GM12878 (cell line): ENCODE measurements around the gene DDX4. TPM values are rescaled to one million over a fixed set of nuclear protein-coding genes. Genes with fewer than 3 reads are reported as not detected.

Source experiments
- ATAC-seq: fragments of 200-7000 bp; cut with Tn5 transposase; 3 replicates; pipeline ENCODE4 v1.9.1; 2020; ENCODE audit warnings: mild to moderate bottlenecking, moderate library complexity
- BruUV-seq: library from RNA; stranded (reverse); fragments of 400-500 nt; replicated peaks from 2 replicates; lab custom pipeline; 2021; lab: Mats Ljungman, UMichigan
- CTCF ChIA-PET: fragments of 300-600 bp; sonication (Branson Sonifier 250); formaldehyde crosslinking; extraction: SDS; loops from one replicate; lab custom pipeline; 2021; ENCODE audit warnings: inconsistent platforms; lab: Yijun Ruan, JAX
- POLR2A ChIA-PET: fragments of 350-600 bp; formaldehyde crosslinking; extraction: SDS; loops from one replicate; lab custom pipeline; 2021; ENCODE audit warnings: inconsistent platforms; lab: Charles Lee
- RAD21 ChIA-PET: fragments of 300-600 bp; sonication (Branson Sonifier 250); formaldehyde crosslinking; loops from one replicate; lab custom pipeline; 2023; ENCODE audit warnings: antibody characterized with exemption; ENCODE audit not compliant: unreplicated experiment; lab: Charles Lee
- SMC1A ChIA-PET: fragments of 300-600 bp; sonication (Branson Sonifier 250); formaldehyde crosslinking; loops from one replicate; lab custom pipeline; 2023; ENCODE audit not compliant: unreplicated experiment, uncharacterized antibody; lab: Charles Lee
- DNase-seq: peaks from one replicate; pipeline ENCODE4 v3.0.0-alpha.2; 2011; ENCODE audit warnings: low read depth, low spot score
- FAIRE-seq: peaks from 3 replicates; lab custom pipeline; 2011; peaks lifted over from hg19 to GRCh38; lab: Jason Lieb, UNC
- H2AFZ ChIP-seq: 2 replicates; pipeline ENCODE4 v1.6.0; 2011; ENCODE audit warnings: low read depth, low read length, control low read depth; ENCODE audit not compliant: control insufficient read depth
- H3K27ac ChIP-seq: 2 replicates; pipeline ENCODE4 v1.5.1; 2011; ENCODE audit warnings: control low read depth; ENCODE audit not compliant: control insufficient read depth, insufficient read depth
- H3K27me3 ChIP-seq, 2 experiments: replicated peaks in 1 of 2; 2 replicates each; pipeline versions ENCODE4 v1.6.0 to v1.6.1; 2011; ENCODE audit warnings: low read length in 1 of 2; ENCODE audit not compliant: control insufficient read depth in 2 of 2, insufficient read depth in 2 of 2
- H3K36me3 ChIP-seq, 2 experiments: 2 replicates each; pipeline ENCODE4 v1.5.1; 2011; ENCODE audit warnings: low read length in 1 of 2; ENCODE audit not compliant: control insufficient read depth in 2 of 2, insufficient read depth in 2 of 2
- H3K4me1 ChIP-seq: 2 replicates; pipeline ENCODE4 v1.6.1; 2011; ENCODE audit warnings: mild to moderate bottlenecking, low read length, moderate library complexity, mixed read lengths; ENCODE audit not compliant: control insufficient read depth, insufficient read depth
- H3K4me2 ChIP-seq: 2 replicates; pipeline ENCODE4 v1.6.0; 2011; ENCODE audit warnings: control low read depth; ENCODE audit not compliant: control insufficient read depth, insufficient read depth
- H3K4me3 ChIP-seq: fragments of 200-600 bp; sonication (generic); 2 replicates; pipeline ENCODE4 v1.5.1; 2016
- H3K79me2 ChIP-seq: 2 replicates; pipeline ENCODE4 v1.6.0; 2011; ENCODE audit warnings: low read length; ENCODE audit not compliant: control insufficient read depth, insufficient read depth
- H3K9ac ChIP-seq: 2 replicates; pipeline ENCODE4 v1.8.0; 2011; ENCODE audit warnings: low read length, control low read depth, mixed read lengths; ENCODE audit not compliant: control insufficient read depth, insufficient read depth
- H3K9me3 ChIP-seq: replicated peaks from 3 replicates; pipeline ENCODE4 v1.5.1; 2011; ENCODE audit warnings: mild to moderate bottlenecking, low read length; ENCODE audit not compliant: control insufficient read depth, insufficient read depth
- H4K20me1 ChIP-seq: 2 replicates; pipeline ENCODE4 v1.6.0; 2011; ENCODE audit not compliant: control insufficient read depth, insufficient read depth
- ATF7 ChIP-seq: fragments of 450-650 bp; IDR thresholded peaks from 2 replicates; pipeline ENCODE4 v1.6.1; 2016; ENCODE audit warnings: low read depth, mild to moderate bottlenecking
- BMI1 ChIP-seq: fragments of 450-650 bp; IDR thresholded peaks from 2 replicates; pipeline ENCODE4 v1.6.1; 2016; ENCODE audit warnings: mild to moderate bottlenecking, moderate library complexity, borderline replicate concordance
- CBFB ChIP-seq: IDR thresholded peaks from 2 replicates; pipeline ENCODE4 v1.6.1; 2016; ENCODE audit warnings: antibody characterized with exemption, low read depth
- CREB1 ChIP-seq: IDR thresholded peaks from 2 replicates; pipeline ENCODE4 v1.6.1; 2012; ENCODE audit warnings: low read depth, mild to moderate bottlenecking, inconsistent platforms
- CREM ChIP-seq: IDR thresholded peaks from 2 replicates; pipeline ENCODE4 v1.6.1; 2014; ENCODE audit warnings: antibody characterized with exemption, low read depth
- DPF2 ChIP-seq: fragments of 450-650 bp; IDR thresholded peaks from 2 replicates; pipeline ENCODE4 v1.6.1; 2017; ENCODE audit warnings: mild to moderate bottlenecking
- GABPA ChIP-seq: IDR thresholded peaks from 2 replicates; pipeline ENCODE4 v1.6.1; 2014; ENCODE audit warnings: antibody characterized with exemption, low read depth, mild to moderate bottlenecking, inconsistent platforms
- IKZF2 ChIP-seq, 2 experiments: fragments of 450-650 bp; IDR thresholded peaks; 2 replicates each; pipeline ENCODE4 v1.6.1; 2017; ENCODE audit warnings: mild to moderate bottlenecking in 2 of 2, moderate library complexity in 2 of 2
- IRF4 ChIP-seq: IDR thresholded peaks from 2 replicates; pipeline ENCODE4 v1.6.1; 2011; ENCODE audit warnings: low read depth, low read length
- JUND ChIP-seq: IDR thresholded peaks from 2 replicates; pipeline ENCODE4 v1.6.1; 2012; ENCODE audit warnings: low read depth, mild to moderate bottlenecking, low read length, improper control_type of control experiment, moderate library complexity
- LARP7 ChIP-seq: fragments of 450-650 bp; IDR thresholded peaks from 2 replicates; pipeline ENCODE4 v1.6.1; 2017; ENCODE audit warnings: mild to moderate bottlenecking
- MEF2A ChIP-seq: IDR thresholded peaks from 2 replicates; pipeline ENCODE4 v1.6.1; 2011; ENCODE audit warnings: low read depth, mild to moderate bottlenecking, low read length, moderate library complexity; ENCODE audit not compliant: insufficient read depth
- MEF2B ChIP-seq: fragments of 450-650 bp; IDR thresholded peaks from 2 replicates; pipeline ENCODE4 v1.6.1; 2018; ENCODE audit warnings: mild to moderate bottlenecking, moderate library complexity; ENCODE audit not compliant: partially characterized antibody, poor library complexity, severe bottlenecking
- MTA2 ChIP-seq: fragments of 450-650 bp; IDR thresholded peaks from 2 replicates; pipeline ENCODE4 v1.6.1; 2016; ENCODE audit warnings: low read depth, mild to moderate bottlenecking, moderate library complexity
- MYC ChIP-seq: IDR thresholded peaks from 2 replicates; pipeline ENCODE4 v1.6.1; 2011; ENCODE audit warnings: mild to moderate bottlenecking, low read length, moderate library complexity, inconsistent platforms; ENCODE audit not compliant: insufficient read depth, insufficient replicate concordance, insufficient read length, severe bottlenecking
- NBN ChIP-seq: fragments of 450-650 bp; IDR thresholded peaks from 2 replicates; pipeline ENCODE4 v1.6.1; 2016
- NR2F1 ChIP-seq: fragments of 450-650 bp; conservative IDR thresholded peaks from 2 replicates; pipeline ENCODE4 v1.6.1; 2017; ENCODE audit warnings: mild to moderate bottlenecking
- PML ChIP-seq: IDR thresholded peaks from 2 replicates; pipeline ENCODE4 v1.6.1; 2012; ENCODE audit warnings: low read length, inconsistent platforms
- POLR2AphosphoS5 ChIP-seq: IDR thresholded peaks from 2 replicates; pipeline ENCODE4 v1.6.1; 2011; ENCODE audit warnings: mild to moderate bottlenecking, low read length, inconsistent platforms
- RELA ChIP-seq: fragments of 450-650 bp; IDR thresholded peaks from 2 replicates; pipeline ENCODE4 v1.8.0; 2014; ENCODE audit warnings: borderline replicate concordance; ENCODE audit not compliant: partially characterized antibody
- RUNX3 ChIP-seq: IDR thresholded peaks from 2 replicates; pipeline ENCODE4 v1.6.1; 2012; ENCODE audit warnings: low read length, inconsistent platforms
- SRF ChIP-seq, 2 experiments: IDR thresholded peaks; 2 replicates each; pipeline ENCODE4 v1.6.1; 2011; ENCODE audit warnings: low read depth in 2 of 2, low read length in 2 of 2, mild to moderate bottlenecking in 1 of 2, moderate library complexity in 1 of 2
- ZNF24 ChIP-seq: fragments of 450-650 bp; IDR thresholded peaks from 2 replicates; pipeline ENCODE4 v1.6.1; 2017; ENCODE audit warnings: antibody characterized with exemption, mild to moderate bottlenecking
- ZNF384 ChIP-seq: IDR thresholded peaks from 2 replicates; pipeline ENCODE4 v1.6.1; 2012; ENCODE audit warnings: low read depth, mild to moderate bottlenecking, low read length, improper control_type of control experiment, borderline replicate concordance
- WGBS: methylation state at CpG from one replicate; pipeline ENCODE4 v1.1.6; 2016; ENCODE audit warnings: low lambda C conversion rate; ENCODE audit not compliant: insufficient replicate concordance, insufficient coverage; ENCODE audit errors: missing lambda C conversion rate; 5-methylcytosine and 5-hydroxymethylcytosine counted together
- in situ Hi-C: fragments of 300-500 bp; cut with MboI; formaldehyde crosslinking; loops from 9 replicates; pipeline ENCODE4 v1.14.3; 2018; ENCODE audit warnings: mixed read lengths
- intact Hi-C: fragments of 100-400 bp; cut with micrococcal nuclease; formaldehyde crosslinking; loops from one replicate; pipeline ENCODE4 v1.14.2; 2022; ENCODE audit not compliant: unreplicated experiment
- polyA plus RNA-seq, 11 experiments: library from polyadenylated mRNA; depleted of rRNA in 4 of 11; unstranded in 6 of 11; stranded (reverse) in 5 of 11; fragments of >200 nt; fragmentation: Nextera tagmentation in 4 of 11; fragmentation: Illumina TruSeq in 1 of 11; extraction: Ambion mirVana in 4 of 11; extraction: Trizol in 1 of 11; gene quantifications; 1 replicate in 1 of 11; 2 replicates in 10 of 11; pipeline versions ENCODE4 v1.2.1 to v1.2.3, GENCODE V29; 2011 to 2016; ENCODE audit warnings: inconsistent platforms in 2 of 11, missing spikeins in 2 of 11, low read depth in 1 of 11
- total RNA-seq, 4 experiments: library from RNA; depleted of rRNA in 3 of 4; stranded (reverse); fragments of >200 nt in 3 of 4; fragmentation: Illumina TruSeq in 1 of 4; extraction: Trizol in 1 of 4; gene quantifications; 2 replicates each; pipeline versions ENCODE4 v1.2.1 to v1.2.3, GENCODE V29; 2013 to 2021
- TF ChIP-seq, protein P1 (sequence below): fragments of 450-650 bp; IDR thresholded peaks from 2 replicates; pipeline ENCODE4 v1.6.1; 2017; ENCODE audit warnings: mild to moderate bottlenecking, low read depth, inconsistent platforms; ENCODE audit not compliant: poor library complexity, severe bottlenecking

Gene DDX4
- total and polyA plus RNA-seq, 10 of the 15 experiments (the other 5 are each of a cell fraction or from before 2014, with no cell fraction given), result 0.05 to 0.36 (median 0.09) TPM; not detected in 4

DNA sequence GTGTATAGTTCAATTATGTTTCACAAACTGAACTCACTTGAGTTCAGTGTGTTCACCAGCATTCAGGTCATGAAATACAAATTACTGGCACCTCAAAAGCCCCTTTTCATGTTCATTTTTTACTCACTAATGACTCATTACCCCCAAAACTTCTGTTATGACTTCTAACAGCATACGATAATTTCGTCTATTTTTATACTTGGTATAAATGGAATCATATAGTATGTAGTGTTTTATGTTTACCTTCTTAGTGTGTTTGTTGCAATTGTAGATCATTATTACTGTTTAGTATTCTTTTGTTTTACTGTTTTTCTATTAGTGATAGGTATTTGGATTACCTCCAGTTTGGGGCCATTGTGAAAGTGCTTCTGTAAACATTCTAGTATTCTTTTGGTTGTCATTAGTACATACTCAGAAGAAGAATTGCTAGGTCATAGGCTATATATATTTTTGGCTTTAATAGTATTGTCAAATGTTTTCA lies 33.4 kb downstream of the DDX4 start:
- peak overlapping the region; percentile 41 for H2AFZ ChIP-seq
- DNase-seq (no peak), FAIRE-seq (peak; percentile 86), ATAC-seq (peak; percentile 88)
- no peak overlapping the region for H3K27ac ChIP-seq
- no peak overlapping the region for H3K4me2 ChIP-seq
- SMC1A ChIA-PET, result interaction anchor here (0.9 to 1.4 kb wide), 6 partner anchors 8 to 143 kb away, joined by 3 to 5 read pairs (median 3); no protein-coding TSS in a partner anchor
- in situ Hi-C loops (no loop called here), intact Hi-C loops (loop anchor here (5.0 kb wide), 1 partner anchor 131 kb away; no protein-coding TSS in a partner anchor)
- no peaks in the 10 kb centered on the region for H3K27me3 ChIP-seq
- BruUV-seq, result no TSS peak
- no peak overlapping the region for H3K4me3 ChIP-seq
- no peaks in the 10 kb centered on the region for H3K36me3 ChIP-seq
- RAD21 ChIA-PET, result interaction anchor here (0.9 to 1.0 kb wide), 3 partner anchors 10 to 107 kb away, joined by 3 to 5 read pairs (median 4); no protein-coding TSS in a partner anchor
- no peaks in the 10 kb centered on the region for H4K20me1 ChIP-seq
- CTCF ChIA-PET, result no interaction called here
- POLR2A ChIA-PET, result interaction anchor here (0.6 kb wide), 1 partner anchor 198 kb away, joined by 5 read pairs; no protein-coding TSS in a partner anchor
- H3K4me1 ChIP-seq, result peaks cover 3% of the 10 kb centered on the region; the same call in 1 of the 2 replicates
- WGBS, result 0% methylated on average over 2 of the region's 2 CpGs
- no peaks in the 10 kb centered on the region for H3K79me2 ChIP-seq
- no peaks in the 10 kb centered on the region for H3K9me3 ChIP-seq
- H3K9ac ChIP-seq, result no peak overlapping the region
- peak; percentile 76 for TF ChIP-seq NR2F1
- no peak for TF ChIP-seq MYC
- TF ChIP-seq MEF2A, result peak; percentile 58
- TF ChIP-seq NBN, result 0 out of 2 replicates have a peak, but pooled peaks have one; percentile 34
- no peak for TF ChIP-seq POLR2AphosphoS5
- peak; percentile 53; the same call in 1 of the 2 replicates for TF ChIP-seq GABPA
- peak; percentile 89 for TF ChIP-seq MTA2
- peak; percentile 66 for TF ChIP-seq CBFB
- TF ChIP-seq JUND, result peak; percentile 26; the same call in 1 of the 2 replicates
- TF ChIP-seq PML, result peak; percentile 45; the same call in 1 of the 2 replicates
- 0 out of 4 replicates have a peak, but pooled peaks of 1 of the 2 experiments have one; percentile 31 for TF ChIP-seq IKZF2 (IDR thresholded peaks at IDR 0.05)
- TF ChIP-seq SRF (IDR thresholded peaks at IDR 0.05; ENCODE audit: low read depth in 2 of 2, low read length in 2 of 2), result peak in 1 of 2 experiments; percentile 36; a peak in 1 of 4 replicates
- peak; percentile 84 for TF ChIP-seq DPF2
- peak; percentile 80 for TF ChIP-seq MEF2B
- no peak for TF ChIP-seq LARP7
- TF ChIP-seq, protein P1, sequence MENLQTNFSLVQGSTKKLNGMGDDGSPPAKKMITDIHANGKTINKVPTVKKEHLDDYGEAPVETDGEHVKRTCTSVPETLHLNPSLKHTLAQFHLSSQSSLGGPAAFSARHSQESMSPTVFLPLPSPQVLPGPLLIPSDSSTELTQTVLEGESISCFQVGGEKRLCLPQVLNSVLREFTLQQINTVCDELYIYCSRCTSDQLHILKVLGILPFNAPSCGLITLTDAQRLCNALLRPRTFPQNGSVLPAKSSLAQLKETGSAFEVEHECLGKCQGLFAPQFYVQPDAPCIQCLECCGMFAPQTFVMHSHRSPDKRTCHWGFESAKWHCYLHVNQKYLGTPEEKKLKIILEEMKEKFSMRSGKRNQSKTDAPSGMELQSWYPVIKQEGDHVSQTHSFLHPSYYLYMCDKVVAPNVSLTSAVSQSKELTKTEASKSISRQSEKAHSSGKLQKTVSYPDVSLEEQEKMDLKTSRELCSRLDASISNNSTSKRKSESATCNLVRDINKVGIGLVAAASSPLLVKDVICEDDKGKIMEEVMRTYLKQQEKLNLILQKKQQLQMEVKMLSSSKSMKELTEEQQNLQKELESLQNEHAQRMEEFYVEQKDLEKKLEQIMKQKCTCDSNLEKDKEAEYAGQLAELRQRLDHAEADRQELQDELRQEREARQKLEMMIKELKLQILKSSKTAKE, result peak; percentile 69
- TF ChIP-seq RUNX3, result peak; percentile 93
- TF ChIP-seq ATF7, result peak; percentile 76
- peak; percentile 77; the same call in 1 of the 2 replicates for TF ChIP-seq IRF4
- TF ChIP-seq CREB1, result no peak
- no peak for TF ChIP-seq RELA
- TF ChIP-seq BMI1, result peak; percentile 52; the same call in 1 of the 2 replicates
- TF ChIP-seq ZNF24, result 0 out of 2 replicates have a peak, but pooled peaks have one; percentile 47
- peak; percentile 52; the same call in 1 of the 2 replicates for TF ChIP-seq CREM
- no peak for TF ChIP-seq ZNF384
